Mesendoderm (in vitro differentiated cells): ENCODE data around the gene TAPT1. TPM values are rescaled to one million over a fixed set of nuclear protein-coding genes. Genes with fewer than 3 reads are reported as not detected.

ENCODE experiments used
- DNase-seq: peaks from one replicate; pipeline ENCODE4 v3.0.0; 2013
- H2AK5ac ChIP-seq: 2 replicates; pipeline ENCODE4 v1.6.1; 2013; ENCODE audit warnings: low read length, inconsistent platforms
- H2BK120ac ChIP-seq: 2 replicates; pipeline ENCODE4 v1.6.1; 2013; ENCODE audit warnings: low read depth, mild to moderate bottlenecking, low read length, moderate library complexity, mixed read lengths
- H2BK15ac ChIP-seq: replicated peaks from 2 replicates; pipeline ENCODE4 v1.6.1; 2013; ENCODE audit warnings: low read depth, mild to moderate bottlenecking, moderate library complexity
- H2BK5ac ChIP-seq: 2 replicates; pipeline ENCODE4 v1.6.1; 2013; ENCODE audit warnings: low read length, inconsistent platforms
- H3K18ac ChIP-seq: 2 replicates; pipeline ENCODE4 v1.6.1; 2013; ENCODE audit warnings: mild to moderate bottlenecking, low read length, mixed read lengths
- H3K23ac ChIP-seq: one replicate; pipeline ENCODE4 v1.6.1; 2013; ENCODE audit warnings: low read length
- H3K27ac ChIP-seq: 2 replicates; pipeline ENCODE4 v1.5.1; 2013; ENCODE audit warnings: low read depth, mild to moderate bottlenecking, inconsistent platforms, low read length, moderate library complexity
- H3K27me3 ChIP-seq: 2 replicates; pipeline ENCODE4 v1.6.1; 2013; ENCODE audit warnings: low read length, control low read depth, mild to moderate bottlenecking, inconsistent platforms; ENCODE audit not compliant: insufficient read depth, poor library complexity
- H3K36me3 ChIP-seq: 2 replicates; pipeline ENCODE4 v1.6.1; 2013; ENCODE audit warnings: low read length, inconsistent platforms; ENCODE audit not compliant: control insufficient read depth, insufficient read depth
- H3K4ac ChIP-seq: one replicate; pipeline ENCODE4 v1.6.1; 2013; ENCODE audit warnings: low read depth, mild to moderate bottlenecking, low read length, moderate library complexity
- H3K4me1 ChIP-seq: 2 replicates; pipeline ENCODE4 v1.6.1; 2013; ENCODE audit warnings: low read depth, low read length, inconsistent platforms; ENCODE audit not compliant: control insufficient read depth
- H3K4me2 ChIP-seq: 2 replicates; pipeline ENCODE4 v1.6.1; 2013; ENCODE audit warnings: low read length
- H3K4me3 ChIP-seq: 2 replicates; pipeline ENCODE4 v1.5.1; 2013; ENCODE audit warnings: mild to moderate bottlenecking, low read length
- H3K56ac ChIP-seq: one replicate; pipeline ENCODE4 v1.6.1; 2013; ENCODE audit warnings: low read length
- H3K79me1 ChIP-seq: 2 replicates; pipeline ENCODE4 v1.6.1; 2013; ENCODE audit warnings: low read length, inconsistent platforms
- H3K79me2 ChIP-seq: 2 replicates; pipeline ENCODE4 v1.6.1; 2013; ENCODE audit warnings: mild to moderate bottlenecking, low read length; ENCODE audit not compliant: control insufficient read depth, insufficient read depth
- H3K9ac ChIP-seq: 2 replicates; pipeline ENCODE4 v1.6.1; 2013; ENCODE audit warnings: low read length, inconsistent platforms
- H4K5ac ChIP-seq: one replicate; pipeline ENCODE4 v1.6.1; 2013; ENCODE audit warnings: low read length
- H4K8ac ChIP-seq: one replicate; pipeline ENCODE4 v1.6.1; 2013; ENCODE audit warnings: low read depth, mild to moderate bottlenecking, control low read depth, low read length, moderate library complexity
- WGBS: extraction: QIAGEN DNeasy Blood & Tissue Kit; methylation state at CpG from one replicate; pipeline ENCODE4 v1.1.7; 2013; ENCODE audit warnings: low lambda C conversion rate, missing lambda C conversion rate; ENCODE audit not compliant: insufficient coverage; ENCODE audit errors: extremely low coverage; 5-methylcytosine and 5-hydroxymethylcytosine counted together
- small RNA-seq: library from polyadenylated mRNA; stranded (forward); fragments of <200 nt; extraction: miRNeasy Mini kit (QIAGEN cat#:217004); gene quantifications from one replicate; pipeline ENCODE3, GENCODE V24; 2013; ENCODE audit not compliant: insufficient read depth

The TAPT1 gene

DNA sequence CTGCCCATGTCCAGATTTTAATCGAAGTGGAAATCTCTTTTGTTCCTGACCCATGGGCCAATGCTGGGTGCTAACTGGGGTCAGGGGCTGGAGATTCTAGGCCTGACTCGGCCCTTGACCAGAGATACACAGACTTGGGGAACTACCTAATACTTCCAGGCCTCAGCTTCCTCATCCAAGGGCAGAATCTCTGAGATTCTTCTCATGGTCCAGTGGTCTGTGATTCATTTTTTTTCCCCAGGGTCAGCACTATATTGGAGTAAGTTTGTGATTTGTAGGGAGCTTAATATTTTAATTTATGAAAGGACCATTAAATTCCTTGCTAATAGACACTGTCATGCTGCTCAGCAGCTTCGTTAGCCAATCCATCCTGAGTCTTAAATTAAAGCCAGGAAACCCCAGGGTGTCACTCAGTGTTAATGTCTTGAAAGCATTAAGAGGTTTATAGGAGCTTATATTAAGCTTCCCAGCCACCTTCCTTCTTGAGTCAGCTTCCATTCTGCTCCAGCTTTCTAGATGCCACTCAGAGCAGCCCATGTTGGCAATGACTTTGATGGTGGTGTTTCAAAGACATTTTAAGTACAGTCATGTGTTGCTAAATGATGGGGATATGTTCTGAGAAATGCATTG, 115.5 kb downstream of the TAPT1 start:
- Histone ChIP-seq H3K79me1 (no peaks in the 10 kb centered on the region), H3K36me3 (no peaks in the 10 kb centered on the region), H3K4ac (no peak overlapping the region), H3K4me2 (no peak overlapping the region), H3K56ac (no peak overlapping the region), H3K79me2 (no peaks in the 10 kb centered on the region), H2BK15ac (no peak overlapping the region), H4K8ac (no peak overlapping the region), H3K4me1 (no peaks in the 10 kb centered on the region), H3K18ac (no peak overlapping the region), H3K9ac (no peak overlapping the region), H3K23ac (no peak overlapping the region), H2BK5ac (no peak overlapping the region), H4K5ac (no peak overlapping the region), H3K27ac (no peak overlapping the region), H3K27me3 (no peaks in the 10 kb centered on the region), H2AK5ac (no peak overlapping the region), H2BK120ac (no peak overlapping the region), H3K4me3 (no peak overlapping the region)
- DNase-seq = no peak
- no CpG with 5 or more reads among the region's 3 CpGs for WGBS

Small RNA genes lying within 50 kb of the gene (small RNA-seq; reads per million reads assigned to genes)
- gene RPS21P4 = not detected
